Activated T-helper 1 cell treated with anti-CD3 and anti-CD28 coated beads, Interleukin-2, amount 50 U/mL, for 16 hours (primary cell): ENCODE measurements around the gene DOC2A.
"Not testable (repeated sequence)": the region's sequence is repeated elsewhere in the genome, so short reads cannot be mapped to it uniquely, and the experiment has no call there.

Experiments used
- DNase-seq, 2 donors: peaks; one replicate each; pipeline ENCODE4 v3.0.0-alpha.2; 2020; ENCODE audit warnings: low read depth in 1 of 2, low spot score in 1 of 2

Gene DOC2A

GRCh38 chr16:29973384-29974246, 37.2 kb downstream of the DOC2A start, which contains the start of gene TAOK2:
Gene TAOK2 (plus strand): TSS chr16:29973868. CDS start chr16:29977773, 3,905 bp downstream.
- peak; percentile 79 to 93 for DNase-seq

- DNase-seq = no peak
Measured at GRCh38 chr16:29972992-29973383, 37.8 kb downstream of the DOC2A start.

- no peak for DNase-seq
Measured at GRCh38 chr16:29972500-29972899, 38.3 kb downstream of the DOC2A start.

GRCh38 chr16:29971304-29971703, 39.5 kb downstream of the DOC2A start:
- no peak for DNase-seq

GRCh38 chr16:29968205-29968604, 42.6 kb downstream of the DOC2A start:
- DNase-seq = no peak

- no peak for DNase-seq
Measured at GRCh38 chr16:29963021-29963743, 47.6 kb downstream of the DOC2A start.

- DNase-seq = no peak
Measured at GRCh38 chr16:29962344-29962994, 48.4 kb downstream of the DOC2A start.

GRCh38 chr16:29961479-29962343, 49.1 kb downstream of the DOC2A start, which contains the start of gene TMEM219:
Gene TMEM219 (plus strand): TSS chr16:29962079. CDS start chr16:29963144, 1,065 bp downstream.
- DNase-seq = peak; percentile 88 to 93

GRCh38 chr16:29961127-29961478, 49.7 kb downstream of the DOC2A start:
- DNase-seq = no peak

GRCh38 chr16:29959821-29960220, 51.0 kb downstream of the DOC2A start:
- not testable (repeated sequence) for DNase-seq

GRCh38 chr16:29959293-29959692, 51.5 kb downstream of the DOC2A start:
- no peak for DNase-seq

GRCh38 chr16:29958756-29959155, 52.1 kb downstream of the DOC2A start:
- DNase-seq = no peak
